Measurements from ENCODE around the gene PDE5A. TPM values are rescaled to one million over a fixed set of nuclear protein-coding genes. Genes with fewer than 3 reads are reported as not detected.
"Not testable (repeated sequence)": the region's sequence is repeated elsewhere in the genome, so short reads cannot be mapped to it uniquely, and the experiment has no call there.

PDE5A gene
- total RNA-seq, 2 donors from 2014 or later = 12.5 to 31.9 TPM

GRCh38 chr4:119471259-119471658, 157.3 kb downstream of the PDE5A start:
- WGBS, 2 donors = 61 to 72% methylated on average over 3 of the region's 3 CpGs
- DNase-seq (no peak), ATAC-seq (no peak)
- H3K36me3 ChIP-seq (replicated peaks in 1 of 2; ENCODE audit: insufficient read depth in 1 of 2, low read depth in 2 of 2) = no peaks in the 10 kb centered on the region
- no peak overlapping the region for H3K27ac ChIP-seq
- no peak overlapping the region for H3K4me3 ChIP-seq
- no peaks in the 10 kb centered on the region for H3K27me3 ChIP-seq
- intact Hi-C loops (cut with DNase I) = no loop called here
- no peak for TF ChIP-seq POLR2A (IDR thresholded peaks at IDR 0.05)
- no peak for TF ChIP-seq CTCF (IDR thresholded peaks at IDR 0.05)
- no peaks in the 10 kb centered on the region for H3K9me3 ChIP-seq
- H3K4me1 ChIP-seq = no peaks in the 10 kb centered on the region

DNA sequence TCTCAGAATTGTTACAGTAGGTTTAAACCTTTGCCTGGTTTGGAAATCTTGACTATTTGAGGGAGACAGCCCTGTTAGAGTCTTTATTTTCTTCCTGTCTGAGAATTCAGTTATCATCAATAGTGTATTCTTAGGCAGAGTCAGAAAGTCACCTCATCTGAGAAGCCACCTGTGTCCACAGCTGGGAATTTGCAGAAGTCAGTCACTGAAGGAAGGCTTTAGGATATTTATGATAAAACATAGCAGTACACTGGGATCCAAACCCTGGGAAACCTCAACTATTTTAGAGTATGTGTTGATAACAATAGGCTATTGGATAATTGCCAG, 157.9 kb downstream of the PDE5A start:
- H3K27ac ChIP-seq; H3K4me3 ChIP-seq; H3K27me3 ChIP-seq; H3K36me3 ChIP-seq (replicated peaks in 1 of 2; ENCODE audit: insufficient read depth in 1 of 2, low read depth in 2 of 2); H3K4me1 ChIP-seq; ATAC-seq; H3K9me3 ChIP-seq; DNase-seq; intact Hi-C loops (cut with DNase I): not testable (repeated sequence)

GRCh38 chr4:119470021-119470736, 158.4 kb downstream of the PDE5A start:
- DNase-seq; H3K27ac ChIP-seq; H3K9me3 ChIP-seq; H3K36me3 ChIP-seq (replicated peaks in 1 of 2; ENCODE audit: insufficient read depth in 1 of 2, low read depth in 2 of 2); H3K27me3 ChIP-seq; H3K4me3 ChIP-seq; ATAC-seq; intact Hi-C loops (cut with DNase I); H3K4me1 ChIP-seq: not testable (repeated sequence)
- WGBS, 2 donors = 83 to 98% methylated on average over 2 of the region's 2 CpGs

DNA sequence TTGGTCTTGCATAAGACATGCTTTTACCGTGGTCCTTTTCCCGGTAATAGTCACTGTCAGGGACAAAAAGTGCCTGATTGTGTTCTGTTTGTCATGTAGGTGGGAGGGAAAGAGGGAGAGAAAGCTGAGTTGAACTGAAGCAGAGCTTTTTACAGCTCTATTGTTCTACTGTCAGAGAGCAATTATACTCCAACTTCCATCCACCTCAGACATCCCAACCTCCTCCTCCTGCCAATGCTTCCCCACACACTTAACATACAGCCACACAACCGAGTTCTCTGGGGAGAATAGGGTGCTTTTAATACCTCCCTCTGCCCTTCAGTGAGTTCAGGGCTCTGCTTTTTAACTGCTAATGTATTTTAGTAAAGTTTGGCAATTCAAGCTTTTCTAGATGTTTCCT, 159.6 kb downstream of the PDE5A start:
- WGBS, 2 donors = 87 to 94% methylated on average over 3 of the region's 3 CpGs
- DNase-seq; H3K27me3 ChIP-seq; ATAC-seq; intact Hi-C loops (cut with DNase I); H3K36me3 ChIP-seq (replicated peaks in 1 of 2; ENCODE audit: insufficient read depth in 1 of 2, low read depth in 2 of 2); H3K4me3 ChIP-seq; H3K4me1 ChIP-seq; H3K27ac ChIP-seq; H3K9me3 ChIP-seq: not testable (repeated sequence)

GRCh38 chr4:119462733-119463132, 165.9 kb downstream of the PDE5A start:
- H3K9me3 ChIP-seq; H3K27ac ChIP-seq; DNase-seq; H3K36me3 ChIP-seq (replicated peaks in 1 of 2; ENCODE audit: insufficient read depth in 1 of 2, low read depth in 2 of 2); ATAC-seq; H3K4me3 ChIP-seq; intact Hi-C loops (cut with DNase I); H3K27me3 ChIP-seq; H3K4me1 ChIP-seq: not testable (repeated sequence)
- 60 to 74% methylated on average over 3 of the region's 3 CpGs for WGBS, 2 donors

- intact Hi-C loops (cut with DNase I); H3K4me1 ChIP-seq; H3K27ac ChIP-seq; ATAC-seq; H3K36me3 ChIP-seq (replicated peaks in 1 of 2; ENCODE audit: insufficient read depth in 1 of 2, low read depth in 2 of 2); H3K4me3 ChIP-seq; H3K27me3 ChIP-seq; H3K9me3 ChIP-seq: not testable (repeated sequence)
- 54 to 68% methylated on average over 17 to 18 of the region's 18 CpGs for WGBS, 2 donors
- DNase-seq = peak in 3 of 4 donors; percentile 16 to 21 (median 18)
- TF ChIP-seq POLR2A (IDR thresholded peaks at IDR 0.05) = peak in 1 of 3 donors; percentile 23
Measured at GRCh38 chr4:119455734-119456133, 172.9 kb downstream of the PDE5A start.

DNA sequence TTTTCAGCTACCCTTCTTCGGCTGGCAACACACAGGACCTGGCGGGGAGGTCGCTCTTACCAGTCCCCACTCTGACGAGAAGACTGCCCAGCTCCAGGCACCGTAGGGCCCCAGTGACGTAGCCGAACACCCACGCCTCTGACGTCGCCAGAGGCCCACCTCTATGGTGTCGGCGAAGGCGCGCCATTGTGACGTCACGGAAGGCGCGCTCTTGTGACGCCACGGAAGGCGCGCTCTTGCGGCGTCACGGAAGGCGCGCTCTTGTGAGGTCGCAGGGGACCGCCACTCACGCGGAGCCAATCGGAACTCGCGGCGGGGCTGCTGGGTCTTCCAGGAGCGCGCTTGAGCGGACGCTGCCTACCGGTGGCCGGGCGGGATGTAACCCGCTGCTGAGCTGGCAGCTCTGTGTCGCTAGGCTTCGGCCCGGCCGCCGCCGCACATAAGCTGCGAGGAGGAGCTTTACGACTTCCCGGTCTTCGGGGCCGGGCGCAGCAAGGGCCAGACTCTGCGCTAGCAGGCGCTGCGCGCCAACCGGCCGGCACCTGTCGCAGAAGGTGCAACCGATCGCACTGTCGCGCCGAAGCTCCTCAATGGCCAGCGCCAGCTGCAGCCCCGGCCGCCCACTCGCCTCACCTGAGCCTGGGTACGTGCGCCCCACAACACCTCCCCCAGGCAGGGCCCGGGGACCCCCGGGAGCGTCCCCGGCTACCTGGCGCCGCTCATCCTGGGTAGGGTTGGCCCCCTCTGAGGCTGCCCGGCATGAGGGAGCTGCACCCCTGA, 173.9 kb downstream of the PDE5A start:
- intact Hi-C loops (cut with DNase I); H3K4me1 ChIP-seq; H3K9me3 ChIP-seq; H3K36me3 ChIP-seq (replicated peaks in 1 of 2; ENCODE audit: insufficient read depth in 1 of 2, low read depth in 2 of 2); H3K27me3 ChIP-seq: not testable (repeated sequence)
- peak overlapping the region; percentile 63 to 74 for H3K4me3 ChIP-seq
- ATAC-seq (peak; percentile 100), DNase-seq (peak; percentile 94 to 97 (median 97))
- peak overlapping the region; percentile 64 to 95 (median 84) for H3K27ac ChIP-seq
- TF ChIP-seq CTCF (IDR thresholded peaks at IDR 0.05) (peak in 4 of 7 experiments; percentile 10 to 55 (median 38)), POLR2A (IDR thresholded peaks at IDR 0.05) (peak; percentile 72 to 89 (median 85))
- WGBS, 2 donors = 0% methylated on average over 3 to 69 of the region's 80 CpGs

DNA sequence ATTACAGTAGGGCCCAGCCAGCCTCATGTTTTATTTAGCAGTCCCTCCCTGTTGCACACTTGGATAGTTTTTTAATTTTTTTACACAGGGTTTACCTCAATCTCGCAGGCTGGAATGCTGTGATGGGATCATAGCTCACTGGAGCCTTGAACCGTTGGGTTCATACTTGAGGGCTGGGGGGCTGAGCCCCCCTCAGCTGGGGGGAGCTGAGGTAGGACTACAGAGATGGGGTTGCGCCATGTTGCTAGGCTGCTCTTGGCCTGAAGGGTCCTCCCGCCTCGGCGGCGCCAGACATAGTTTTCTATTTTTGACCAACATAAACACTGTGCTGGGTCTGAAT, 174.5 kb downstream of the PDE5A start:
- H3K9me3 ChIP-seq; H3K36me3 ChIP-seq (replicated peaks in 1 of 2; ENCODE audit: insufficient read depth in 1 of 2, low read depth in 2 of 2); ATAC-seq; H3K27me3 ChIP-seq; intact Hi-C loops (cut with DNase I); DNase-seq; H3K4me1 ChIP-seq: not testable (repeated sequence)
- Histone ChIP-seq H3K4me3 (peak overlapping the region; percentile 25 to 74), H3K27ac (peak overlapping the region; percentile 64 to 95 (median 84))
- WGBS, 2 donors = 4% methylated on average over 7 of the region's 7 CpGs; no CpG with 5 or more reads in 1 of the 2 donors

GRCh38 chr4:119453286-119453685, 175.3 kb downstream of the PDE5A start:
- ATAC-seq; H3K27me3 ChIP-seq; H3K4me3 ChIP-seq; H3K27ac ChIP-seq; H3K36me3 ChIP-seq (replicated peaks in 1 of 2; ENCODE audit: insufficient read depth in 1 of 2, low read depth in 2 of 2); H3K4me1 ChIP-seq; intact Hi-C loops (cut with DNase I); H3K9me3 ChIP-seq: not testable (repeated sequence)
- DNase-seq = peak in 1 of 4 donors; percentile 14
- 79 to 87% methylated on average over 8 to 9 of the region's 9 CpGs for WGBS, 2 donors

- H3K9me3 ChIP-seq; ATAC-seq; H3K36me3 ChIP-seq (replicated peaks in 1 of 2; ENCODE audit: insufficient read depth in 1 of 2, low read depth in 2 of 2); intact Hi-C loops (cut with DNase I); H3K4me1 ChIP-seq; H3K27ac ChIP-seq; H3K27me3 ChIP-seq; DNase-seq; H3K4me3 ChIP-seq: not testable (repeated sequence)
- WGBS, 2 donors = 84 to 85% methylated on average over 5 to 6 of the region's 6 CpGs
Measured at GRCh38 chr4:119449851-119450250, 178.8 kb downstream of the PDE5A start.
